H9 (cell line): ENCODE results near the gene CABP4. TPM values are rescaled to one million over a fixed set of nuclear protein-coding genes. Genes with fewer than 3 reads are reported as not detected.

Experiments
- DNase-seq: peaks from one replicate; pipeline ENCODE4 v3.0.0-alpha.2; 2017
- H2AFZ ChIP-seq: one replicate; pipeline ENCODE4 v1.6.1; 2013; ENCODE audit warnings: mild to moderate bottlenecking, low read length, control low read depth, moderate library complexity
- H2AK5ac ChIP-seq: 2 replicates; pipeline ENCODE4 v1.6.1; 2013; ENCODE audit warnings: low read length, control low read depth, mixed read lengths; ENCODE audit not compliant: insufficient read length
- H2BK120ac ChIP-seq: one replicate; pipeline ENCODE4 v1.6.1; 2013; ENCODE audit warnings: low read depth, mild to moderate bottlenecking, low read length, control low read depth, inconsistent platforms; ENCODE audit not compliant: poor library complexity, severe bottlenecking
- H2BK12ac ChIP-seq: 2 replicates; pipeline ENCODE4 v1.6.1; 2013; ENCODE audit warnings: low read length, control low read depth, mixed read lengths, low read depth; ENCODE audit not compliant: insufficient read length
- H2BK15ac ChIP-seq: 2 replicates; pipeline ENCODE4 v1.6.1; 2013; ENCODE audit warnings: low read depth, low read length, control low read depth
- H2BK20ac ChIP-seq: one replicate; pipeline ENCODE4 v1.6.1; 2013; ENCODE audit warnings: low read depth, mild to moderate bottlenecking, low read length, control low read depth, inconsistent platforms; ENCODE audit not compliant: poor library complexity, severe bottlenecking
- H2BK5ac ChIP-seq: 2 replicates; pipeline ENCODE4 v1.6.1; 2013; ENCODE audit warnings: low read length, control low read depth, mixed read lengths; ENCODE audit not compliant: insufficient read length
- H3K14ac ChIP-seq: 2 replicates; pipeline ENCODE4 v1.6.1; 2013; ENCODE audit warnings: low read length, control low read depth; ENCODE audit not compliant: insufficient read depth
- H3K18ac ChIP-seq: 2 replicates; pipeline ENCODE4 v1.6.1; 2013; ENCODE audit warnings: low read depth, mild to moderate bottlenecking, mixed read lengths, low read length, control low read depth; ENCODE audit not compliant: insufficient read length
- H3K23ac ChIP-seq: 2 replicates; pipeline ENCODE4 v1.6.1; 2013; ENCODE audit warnings: low read length, control low read depth, mixed read lengths, low read depth; ENCODE audit not compliant: insufficient read length
- H3K23me2 ChIP-seq: 2 replicates; pipeline ENCODE4 v1.6.1; 2013; ENCODE audit warnings: low read depth, mild to moderate bottlenecking, mixed read lengths, low read length, control low read depth; ENCODE audit not compliant: insufficient read length, poor library complexity, severe bottlenecking
- H3K27ac ChIP-seq: 2 replicates; pipeline ENCODE4 v1.5.1; 2013; ENCODE audit warnings: low read length, control low read depth, mixed read lengths, low read depth; ENCODE audit not compliant: insufficient read length
- H3K27me3 ChIP-seq: 2 replicates; pipeline ENCODE4 v1.6.1; 2013; ENCODE audit warnings: low read length, control low read depth, inconsistent platforms; ENCODE audit not compliant: insufficient read depth
- H3K4ac ChIP-seq: 2 replicates; pipeline ENCODE4 v1.6.1; 2013; ENCODE audit warnings: low read depth, mild to moderate bottlenecking, control low read depth, inconsistent platforms, low read length, moderate library complexity
- H3K4me1 ChIP-seq: 2 replicates; pipeline ENCODE4 v1.6.1; 2013; ENCODE audit warnings: low read length, control low read depth, inconsistent platforms; ENCODE audit not compliant: insufficient read depth
- H3K4me2 ChIP-seq: 2 replicates; pipeline ENCODE4 v1.6.1; 2013; ENCODE audit warnings: low read length, control low read depth, mixed read lengths; ENCODE audit not compliant: insufficient read length, insufficient read depth
- H3K56ac ChIP-seq: 2 replicates; pipeline ENCODE4 v1.6.1; 2013; ENCODE audit warnings: low read depth, mild to moderate bottlenecking, mixed read lengths, low read length, control low read depth; ENCODE audit not compliant: insufficient read length
- H3K79me1 ChIP-seq: 2 replicates; pipeline ENCODE4 v1.6.1; 2013; ENCODE audit warnings: low read depth, mild to moderate bottlenecking, moderate library complexity, low read length, control low read depth, inconsistent platforms; ENCODE audit not compliant: insufficient read depth, poor library complexity, severe bottlenecking
- H3K79me2 ChIP-seq: 2 replicates; pipeline ENCODE4 v1.6.1; 2013; ENCODE audit warnings: low read length, control low read depth, inconsistent platforms; ENCODE audit not compliant: insufficient read depth
- H3K9ac ChIP-seq: 2 replicates; pipeline ENCODE4 v1.6.1; 2013; ENCODE audit warnings: low read length, control low read depth, mixed read lengths; ENCODE audit not compliant: insufficient read length; ENCODE audit errors: extremely low read depth
- H3K9me3 ChIP-seq: one replicate; pipeline ENCODE4 v1.6.1; 2013; ENCODE audit warnings: low read depth, low read length, inconsistent platforms; ENCODE audit not compliant: control insufficient read depth
- H3T11ph ChIP-seq: one replicate; pipeline ENCODE4 v1.6.1; 2013; ENCODE audit warnings: mild to moderate bottlenecking, low read length, control low read depth, inconsistent platforms
- H4K20me1 ChIP-seq: one replicate; pipeline ENCODE4 v1.6.1; 2013; ENCODE audit not compliant: control insufficient read depth, insufficient read length, insufficient read depth
- H4K5ac ChIP-seq: 2 replicates; pipeline ENCODE4 v1.6.1; 2013; ENCODE audit warnings: low read depth, mild to moderate bottlenecking, mixed read lengths, low read length, control low read depth; ENCODE audit not compliant: insufficient read length
- H4K8ac ChIP-seq: replicated peaks from 2 replicates; pipeline ENCODE4 v1.6.1; 2013; ENCODE audit warnings: low read length, control low read depth, mixed read lengths, low read depth; ENCODE audit not compliant: insufficient read length
- H4K91ac ChIP-seq: 2 replicates; pipeline ENCODE4 v1.6.1; 2013; ENCODE audit warnings: low read depth, mild to moderate bottlenecking, moderate library complexity, mixed read lengths, low read length, control low read depth; ENCODE audit not compliant: insufficient read length
- H3K27ac Mint-ChIP-seq, 3 experiments: 2 replicates in 2 of 3; 3 replicates in 1 of 3; pipeline ENCODE4 v1.8.0; 2020 to 2021; ENCODE audit warnings: mixed read lengths in 3 of 3, mild to moderate bottlenecking in 1 of 3, moderate library complexity in 1 of 3
- H3K27me3 Mint-ChIP-seq: 2 replicates; pipeline ENCODE4 v1.8.0; 2021; ENCODE audit warnings: low read depth, mild to moderate bottlenecking, moderate library complexity, mixed read lengths
- H3K36me3 Mint-ChIP-seq, 3 experiments: 2 replicates in 2 of 3; 3 replicates in 1 of 3; pipeline ENCODE4 v1.8.0; 2020 to 2021; ENCODE audit warnings: low read depth in 3 of 3, mixed read lengths in 3 of 3; ENCODE audit not compliant: insufficient read depth in 1 of 3
- H3K4me1 Mint-ChIP-seq, 2 experiments: 2 replicates each; pipeline ENCODE4 v1.8.0; 2020; ENCODE audit warnings: mixed read lengths in 2 of 2
- H3K4me3 Mint-ChIP-seq, 2 experiments: 2 replicates in 1 of 2; 3 replicates in 1 of 2; pipeline ENCODE4 v1.8.0; 2020 to 2021; ENCODE audit warnings: mild to moderate bottlenecking in 2 of 2, mixed read lengths in 2 of 2, moderate library complexity in 1 of 2
- H3K9me3 Mint-ChIP-seq, 2 experiments: 2 replicates in 1 of 2; 3 replicates in 1 of 2; pipeline ENCODE4 v1.8.0; 2020; ENCODE audit warnings: mild to moderate bottlenecking in 2 of 2, mixed read lengths in 2 of 2, moderate library complexity in 1 of 2
- CTCF ChIP-seq: fragments of 200-600 bp; sonication (generic); conservative IDR thresholded peaks from 3 replicates; pipeline ENCODE4 v1.8.0; 2021; ENCODE audit warnings: antibody characterized with exemption, mild to moderate bottlenecking
- WGBS: extraction: QIAGEN DNeasy Blood & Tissue Kit; methylation state at CpG from one replicate; pipeline ENCODE4 v1.1.7; 2013; ENCODE audit warnings: missing lambda C conversion rate, low lambda C conversion rate, mixed read lengths; ENCODE audit not compliant: insufficient read length; ENCODE audit errors: extremely low coverage; 5-methylcytosine and 5-hydroxymethylcytosine counted together
- total RNA-seq: library from RNA; stranded (reverse); gene quantifications from 2 replicates; pipeline ENCODE4 v1.2.1, GENCODE V29; 2021

Gene CABP4
- total RNA-seq, 1 experiment from 2014 or later, result not detected

- Histone ChIP-seq H2BK5ac (no peak within 1 kb of the TSS), H4K91ac (no peak within 1 kb of the TSS), H3K4me1 (no peaks in the 10 kb centered on the region; the same call in 1 of the 2 replicates), H3K56ac (no peak within 1 kb of the TSS), H3K23me2 (peaks cover 12% of the 10 kb centered on the region), H3K27me3 (peaks cover 3% of the 10 kb centered on the region; the same call in 1 of the 2 replicates), H3K79me2 (no peaks in the 10 kb centered on the region), H4K8ac (no peak within 1 kb of the TSS), H3K23ac (no peak within 1 kb of the TSS), H3K4ac (no peak within 1 kb of the TSS), H2BK20ac (no peak within 1 kb of the TSS), H3K9ac (peak within 1 kb of the TSS; percentile 43), H3K18ac (peak within 1 kb of the TSS; percentile 84), H2BK12ac (no peak within 1 kb of the TSS), H3K4me2 (peak within 1 kb of the TSS; percentile 67), H3K14ac (peak within 1 kb of the TSS; percentile 78; the same call in 1 of the 2 replicates), H2BK120ac (no peak within 1 kb of the TSS), H4K20me1 (no peaks in the 10 kb centered on the region), H3K9me3 (no peaks in the 10 kb centered on the region), H2AK5ac (no peak within 1 kb of the TSS), H2BK15ac (no peak within 1 kb of the TSS), H2AFZ (no peak within 1 kb of the TSS), H3K79me1 (no peaks in the 10 kb centered on the region), H4K5ac (no peak within 1 kb of the TSS), H3T11ph (no peak within 1 kb of the TSS), H3K27ac (no peak within 1 kb of the TSS)
- Mint-ChIP-seq H3K27ac (peak within 1 kb of the TSS; percentile 63 to 95 (median 80); a peak in 5 of 7 replicates), H3K27me3 (peaks cover 9% of the 10 kb centered on the region), H3K4me3 (peak within 1 kb of the TSS; percentile 87 to 90), H3K36me3 (peaks cover 0 to 4% (median 0%) of the 10 kb centered on the region in 3 experiments; a peak in 2 of 7 replicates), H3K9me3 (no peaks in the 10 kb centered on the region), H3K4me1 (peaks cover 20 to 25% of the 10 kb centered on the region in 2 experiments)
- no CpG with 5 or more reads among the region's 76 CpGs for WGBS
- peak; percentile 94 for DNase-seq
- TF ChIP-seq CTCF, result peak; percentile 55
Measured at GRCh38 chr11:67468759-67469507, 13.8 kb downstream of the CABP4 start, which contains the start of gene TMEM134. Gene TMEM134, minus strand, starts transcription at chr11:67469251. Its CDS starts 59 bp downstream, at chr11:67469192.
